Endothelial cell of umbilical vein (primary cell): ENCODE data around the gene IKZF1.

Experiments
- EZH2 ChIP-seq: IDR thresholded peaks from 2 replicates; pipeline ENCODE4 v1.6.1; 2012; ENCODE audit warnings: borderline replicate concordance, low read depth, mild to moderate bottlenecking, moderate library complexity, low read length, inconsistent platforms; ENCODE audit not compliant: severe bottlenecking
- FOS ChIP-seq: IDR thresholded peaks from 2 replicates; pipeline ENCODE4 v1.6.1; 2011; ENCODE audit warnings: mild to moderate bottlenecking, low read length, moderate library complexity, borderline replicate concordance; ENCODE audit not compliant: insufficient read depth
- JUN ChIP-seq: IDR thresholded peaks from 2 replicates; pipeline ENCODE4 v1.6.1; 2011; ENCODE audit warnings: borderline replicate concordance, low read depth; ENCODE audit not compliant: insufficient read length, insufficient read depth
- MYC ChIP-seq: IDR thresholded peaks from one replicate; pipeline ENCODE4 v1.6.1; 2011; ENCODE audit warnings: mild to moderate bottlenecking, low read depth, low read length
- POLR2A ChIP-seq: IDR thresholded peaks from 2 replicates; pipeline ENCODE4 v1.6.1; 2012; ENCODE audit warnings: low read depth, mild to moderate bottlenecking, control low read depth, low read length
- POLR2AphosphoS5 ChIP-seq: IDR thresholded peaks from 2 replicates; pipeline ENCODE4 v1.6.1; 2012; ENCODE audit warnings: low read depth, mild to moderate bottlenecking, control low read depth, low read length, moderate library complexity; ENCODE audit not compliant: insufficient read depth
- TF ChIP-seq, protein P1 (sequence below), 2 donors: IDR thresholded peaks; 1 replicate in 1 of 2; 2 replicates in 1 of 2; pipeline ENCODE4 v1.5.1; 2011; ENCODE audit warnings: low read length in 2 of 2, mild to moderate bottlenecking in 2 of 2, moderate library complexity in 2 of 2, control low read depth in 1 of 2, inconsistent platforms in 1 of 2, low read depth in 1 of 2; ENCODE audit not compliant: insufficient read depth in 1 of 2; ENCODE audit errors: extremely low read depth in 1 of 2
- TF ChIP-seq, protein P2 (sequence below): IDR thresholded peaks from 2 replicates; pipeline ENCODE4 v1.6.1; 2011; ENCODE audit not compliant: insufficient read depth, insufficient read length

DNA sequence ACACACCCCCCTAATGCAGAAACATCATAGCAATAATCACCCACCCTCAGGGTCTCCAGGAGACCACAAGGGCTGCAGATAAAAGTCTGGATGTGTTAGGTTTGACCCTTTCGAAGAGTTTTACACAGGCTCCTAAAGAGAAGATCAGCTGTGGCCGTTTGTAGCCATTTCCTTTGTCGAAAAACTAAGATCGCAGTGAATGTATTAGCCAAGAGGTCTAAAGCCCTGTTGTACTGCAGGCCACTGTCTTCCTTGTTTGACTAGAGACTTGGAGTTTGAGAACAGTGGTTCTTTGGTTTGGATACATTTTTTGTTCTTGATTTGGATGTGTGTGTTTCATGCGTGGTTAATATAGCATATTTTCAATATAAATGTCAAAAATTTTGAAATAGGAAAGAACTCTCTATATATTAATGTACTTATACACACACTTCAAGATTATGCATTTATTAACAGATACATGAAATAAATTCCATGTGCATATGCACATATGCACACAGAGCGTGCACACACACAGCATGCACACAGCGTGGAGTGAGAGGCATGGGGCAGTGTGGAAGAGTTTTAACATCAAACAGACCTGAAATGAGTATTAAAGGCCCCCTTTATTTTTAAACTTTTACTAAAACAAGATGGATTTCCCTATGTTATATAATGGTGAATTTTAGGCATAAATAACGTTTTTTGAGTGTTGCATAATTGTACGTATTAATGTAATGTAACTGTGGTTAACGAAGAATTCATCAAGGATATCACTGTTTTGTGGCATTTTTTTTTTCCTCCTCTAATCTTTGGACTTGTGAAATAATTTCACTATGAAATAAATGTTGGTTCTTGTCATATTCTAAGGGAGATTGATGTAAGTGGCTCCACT, 2.2 kb downstream of the IKZF1 start:
- TF ChIP-seq, protein P1, sequence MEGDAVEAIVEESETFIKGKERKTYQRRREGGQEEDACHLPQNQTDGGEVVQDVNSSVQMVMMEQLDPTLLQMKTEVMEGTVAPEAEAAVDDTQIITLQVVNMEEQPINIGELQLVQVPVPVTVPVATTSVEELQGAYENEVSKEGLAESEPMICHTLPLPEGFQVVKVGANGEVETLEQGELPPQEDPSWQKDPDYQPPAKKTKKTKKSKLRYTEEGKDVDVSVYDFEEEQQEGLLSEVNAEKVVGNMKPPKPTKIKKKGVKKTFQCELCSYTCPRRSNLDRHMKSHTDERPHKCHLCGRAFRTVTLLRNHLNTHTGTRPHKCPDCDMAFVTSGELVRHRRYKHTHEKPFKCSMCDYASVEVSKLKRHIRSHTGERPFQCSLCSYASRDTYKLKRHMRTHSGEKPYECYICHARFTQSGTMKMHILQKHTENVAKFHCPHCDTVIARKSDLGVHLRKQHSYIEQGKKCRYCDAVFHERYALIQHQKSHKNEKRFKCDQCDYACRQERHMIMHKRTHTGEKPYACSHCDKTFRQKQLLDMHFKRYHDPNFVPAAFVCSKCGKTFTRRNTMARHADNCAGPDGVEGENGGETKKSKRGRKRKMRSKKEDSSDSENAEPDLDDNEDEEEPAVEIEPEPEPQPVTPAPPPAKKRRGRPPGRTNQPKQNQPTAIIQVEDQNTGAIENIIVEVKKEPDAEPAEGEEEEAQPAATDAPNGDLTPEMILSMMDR (IDR thresholded peaks at IDR 0.05; ENCODE audit: extremely low read depth in 1 of 2, insufficient read depth in 1 of 2, low read depth in 1 of 2, low read length in 2 of 2) = no peak
- TF ChIP-seq POLR2A = no peak
- no peak for TF ChIP-seq POLR2AphosphoS5
- TF ChIP-seq MYC = no peak
- no peak for TF ChIP-seq FOS
- TF ChIP-seq EZH2 = no peak
- TF ChIP-seq, protein P2, sequence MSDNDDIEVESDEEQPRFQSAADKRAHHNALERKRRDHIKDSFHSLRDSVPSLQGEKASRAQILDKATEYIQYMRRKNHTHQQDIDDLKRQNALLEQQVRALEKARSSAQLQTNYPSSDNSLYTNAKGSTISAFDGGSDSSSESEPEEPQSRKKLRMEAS = no peak
- no peak for TF ChIP-seq JUN
